BLaER1 (cell line): Measurements from ENCODE around the gene LTBP3.
"Not testable (repeated sequence)": the region's sequence is repeated elsewhere in the genome, so short reads cannot be mapped to it uniquely, and the experiment has no call there.

Source experiments
- H3K27ac ChIP-seq: shearing (Covaris generic); formaldehyde crosslinking; 2 replicates; pipeline ENCODE4 v1.8.1; 2022
- H3K27me3 ChIP-seq: shearing (Covaris generic); formaldehyde crosslinking; 2 replicates; pipeline ENCODE4 v1.8.1; 2022
- H3K36me3 ChIP-seq: shearing (Covaris generic); formaldehyde crosslinking; 2 replicates; pipeline ENCODE4 v1.8.1; 2022
- H3K4me1 ChIP-seq: shearing (Covaris generic); formaldehyde crosslinking; 2 replicates; pipeline ENCODE4 v1.8.1; 2022
- H3K4me2 ChIP-seq: shearing (Covaris generic); formaldehyde crosslinking; 2 replicates; pipeline ENCODE4 v1.8.1; 2022
- H3K4me3 ChIP-seq: shearing (Covaris generic); formaldehyde crosslinking; 2 replicates; pipeline ENCODE4 v1.8.1; 2022
- H3K9ac ChIP-seq: shearing (Covaris generic); formaldehyde crosslinking; 2 replicates; pipeline ENCODE4 v1.8.1; 2022
- H3K9me3 ChIP-seq: shearing (Covaris generic); formaldehyde crosslinking; 2 replicates; pipeline ENCODE4 v1.8.1; 2022
- H4K20me1 ChIP-seq: shearing (Covaris generic); formaldehyde crosslinking; 2 replicates; pipeline ENCODE4 v1.8.1; 2022
- Cebpa-rat ChIP-seq: shearing (Covaris generic); IDR thresholded peaks from 2 replicates; pipeline ENCODE4 v1.8.1; 2022

The LTBP3 gene

GRCh38 chr11:65529475-65530156 lies 28.5 kb downstream of the LTBP3 start:
- H3K4me2 ChIP-seq: no peak overlapping the region
- no peak overlapping the region for H3K9ac ChIP-seq
- H3K4me3 ChIP-seq: no peak overlapping the region
- H3K27ac ChIP-seq: no peak overlapping the region
- H3K4me1 ChIP-seq: peaks cover 27% of the 10 kb centered on the region
- peaks cover 84% of the 10 kb centered on the region for H3K36me3 ChIP-seq
- TF ChIP-seq Cebpa-rat: no peak
- peaks cover 42% of the 10 kb centered on the region for H4K20me1 ChIP-seq
- H3K9me3 ChIP-seq: no peaks in the 10 kb centered on the region
- H3K27me3 ChIP-seq: no peaks in the 10 kb centered on the region

- Histone ChIP-seq H3K4me3 (no peak overlapping the region), H3K36me3 (peaks cover 79% of the 10 kb centered on the region), H3K4me2 (no peak overlapping the region), H3K27ac (no peak overlapping the region), H4K20me1 (peaks cover 42% of the 10 kb centered on the region), H3K4me1 (peaks cover 35% of the 10 kb centered on the region), H3K27me3 (no peaks in the 10 kb centered on the region), H3K9me3 (no peaks in the 10 kb centered on the region), H3K9ac (no peak overlapping the region)
- TF ChIP-seq Cebpa-rat: no peak
Measured at GRCh38 chr11:65528819-65529350, 29.3 kb downstream of the LTBP3 start.

- H3K4me3 ChIP-seq: peak overlapping the region; percentile 97; the same call in 1 of the 2 replicates
- peaks cover 56% of the 10 kb centered on the region for H3K4me1 ChIP-seq
- H3K9me3 ChIP-seq: no peaks in the 10 kb centered on the region
- H4K20me1 ChIP-seq: peaks cover 42% of the 10 kb centered on the region
- H3K9ac ChIP-seq: no peak overlapping the region
- no peak for TF ChIP-seq Cebpa-rat
- H3K36me3 ChIP-seq: peaks cover 58% of the 10 kb centered on the region
- H3K4me2 ChIP-seq: peak overlapping the region; percentile 99
- H3K27ac ChIP-seq: peak overlapping the region; percentile 94
- no peaks in the 10 kb centered on the region for H3K27me3 ChIP-seq
Measured at GRCh38 chr11:65526744-65527143, 31.4 kb downstream of the LTBP3 start.

GRCh38 chr11:65525546-65526480 lies 32.3 kb downstream of the LTBP3 start:
- H3K27me3 ChIP-seq: no peaks in the 10 kb centered on the region
- peak overlapping the region; percentile 99 for H3K4me2 ChIP-seq
- H3K4me1 ChIP-seq: peaks cover 65% of the 10 kb centered on the region
- H3K9ac ChIP-seq: peak overlapping the region; percentile 96
- H4K20me1 ChIP-seq: peaks cover 42% of the 10 kb centered on the region
- no peaks in the 10 kb centered on the region for H3K9me3 ChIP-seq
- peak overlapping the region; percentile 94 for H3K27ac ChIP-seq
- peaks cover 48% of the 10 kb centered on the region for H3K36me3 ChIP-seq
- no peak for TF ChIP-seq Cebpa-rat
- H3K4me3 ChIP-seq: peak overlapping the region; percentile 97

GRCh38 chr11:65524741-65525545 lies 33.2 kb downstream of the LTBP3 start, which contains the start of gene SCYL1:
Gene SCYL1 (plus strand): TSS chr11:65525083. CDS start chr11:65525154, 71 bp downstream.
- peak within 1 kb of the TSS; percentile 94 for H3K27ac ChIP-seq
- H3K27me3 ChIP-seq: no peaks in the 10 kb centered on the region
- peak within 1 kb of the TSS; percentile 99 for H3K4me2 ChIP-seq
- H3K4me3 ChIP-seq: peak within 1 kb of the TSS; percentile 97
- peaks cover 40% of the 10 kb centered on the region for H3K36me3 ChIP-seq
- no peaks in the 10 kb centered on the region for H3K9me3 ChIP-seq
- peak within 1 kb of the TSS; percentile 96 for H3K9ac ChIP-seq
- no peak for TF ChIP-seq Cebpa-rat
- H3K4me1 ChIP-seq: peaks cover 70% of the 10 kb centered on the region
- H4K20me1 ChIP-seq: peaks cover 33% of the 10 kb centered on the region

- no peaks in the 10 kb centered on the region for H3K27me3 ChIP-seq
- H3K9ac ChIP-seq: peak overlapping the region; percentile 62
Measured at GRCh38 chr11:65524014-65524740, 34.0 kb downstream of the LTBP3 start.

GRCh38 chr11:65523631-65523968 lies 34.6 kb downstream of the LTBP3 start:
- Histone ChIP-seq H3K4me2 (peak overlapping the region; percentile 95), H3K4me3 (peak overlapping the region; percentile 45), H4K20me1 (peaks cover 22% of the 10 kb centered on the region), H3K27ac (peak overlapping the region; percentile 62), H3K4me1 (peaks cover 61% of the 10 kb centered on the region), H3K9ac (peak overlapping the region; percentile 62), H3K36me3 (peaks cover 26% of the 10 kb centered on the region)
- not testable (repeated sequence) for H3K9me3 ChIP-seq, H3K27me3 ChIP-seq

More at GRCh38 chr11:65524014-65524740, 34.0 kb downstream of the LTBP3 start:
- Histone ChIP-seq H3K36me3 (peaks cover 32% of the 10 kb centered on the region), H3K4me3 (peak overlapping the region; percentile 49), H3K4me2 (peak overlapping the region; percentile 95), H3K27ac (peak overlapping the region; percentile 62), H4K20me1 (peaks cover 27% of the 10 kb centered on the region), H3K9me3 (no peaks in the 10 kb centered on the region), H3K4me1 (peaks cover 62% of the 10 kb centered on the region)
- TF ChIP-seq Cebpa-rat: no peak

- H3K9me3 ChIP-seq, H3K27me3 ChIP-seq: not testable (repeated sequence)
- Histone ChIP-seq H3K4me3 (peak overlapping the region; percentile 45), H3K27ac (peak overlapping the region; percentile 62), H3K4me2 (peak overlapping the region; percentile 95), H3K36me3 (peaks cover 20% of the 10 kb centered on the region), H3K9ac (peak overlapping the region; percentile 62), H4K20me1 (peaks cover 19% of the 10 kb centered on the region), H3K4me1 (peaks cover 61% of the 10 kb centered on the region)
Measured at GRCh38 chr11:65522718-65523630, 35.2 kb downstream of the LTBP3 start.

- Histone ChIP-seq H3K27ac (0 out of 2 replicates have a peak overlapping the region, but pooled peaks have one; percentile 18), H4K20me1 (peaks cover 18% of the 10 kb centered on the region)
Measured at GRCh38 chr11:65521777-65522521, 36.2 kb downstream of the LTBP3 start.

GRCh38 chr11:65518941-65519549 lies 39.1 kb downstream of the LTBP3 start:
- not testable (repeated sequence) for H3K9ac ChIP-seq, H3K36me3 ChIP-seq, H3K4me2 ChIP-seq, H3K4me3 ChIP-seq, H3K27me3 ChIP-seq, H3K27ac ChIP-seq, H4K20me1 ChIP-seq, H3K9me3 ChIP-seq
- H3K4me1 ChIP-seq: peaks cover 39% of the 10 kb centered on the region

More at GRCh38 chr11:65521777-65522521, 36.2 kb downstream of the LTBP3 start:
- Histone ChIP-seq H3K4me1 (peaks cover 60% of the 10 kb centered on the region), H3K4me2 (peak overlapping the region; percentile 95)
- not testable (repeated sequence) for H3K9me3 ChIP-seq, H3K27me3 ChIP-seq, H3K36me3 ChIP-seq, H3K4me3 ChIP-seq, H3K9ac ChIP-seq
